Caco-2 (cell line): Measurements from ENCODE around the gene INO80E. TPM values are rescaled to one million over a fixed set of nuclear protein-coding genes. Genes with fewer than 3 reads are reported as not detected.

Experiments used
- BruUV-seq: library from RNA; stranded (reverse); fragments of 400-500 nt; replicated peaks from 2 replicates; lab custom pipeline; 2021; lab: Mats Ljungman, UMichigan
- CTCF ChIA-PET: fragments of 300-600 bp; sonication (Branson Sonifier 250); formaldehyde crosslinking; loops from one replicate; lab custom pipeline; 2022; ENCODE audit warnings: antibody characterized with exemption; lab: Charles Lee
- POLR2A ChIA-PET: fragments of 300-600 bp; sonication (Branson Sonifier 250); formaldehyde crosslinking; loops from one replicate; lab custom pipeline; 2022; ENCODE audit warnings: antibody characterized with exemption; lab: Charles Lee
- DNase-seq, 2 experiments: peaks; one replicate each; pipeline versions ENCODE4 v3.0.0 to v3.0.0-alpha.2; 2020 to 2022
- H3K27me3 ChIP-seq: replicated peaks from 2 replicates; pipeline ENCODE4 v1.6.0; 2011; ENCODE audit warnings: low read length; ENCODE audit not compliant: control insufficient read depth, insufficient read depth
- H3K36me3 ChIP-seq: 2 replicates; pipeline ENCODE4 v1.5.1; 2011; ENCODE audit warnings: low read length; ENCODE audit not compliant: control insufficient read depth, insufficient read depth
- H3K4me1 ChIP-seq: fragments of 250-450 bp; sonication (Bioruptor Pico); 2 replicates; pipeline ENCODE4 v1.5.1; 2020; ENCODE audit warnings: mild to moderate bottlenecking
- H3K4me3 ChIP-seq: 2 replicates; pipeline ENCODE4 v1.5.1; 2011; ENCODE audit warnings: low read depth, mild to moderate bottlenecking, control low read depth, low read length
- H3K9me3 ChIP-seq: fragments of 250-450 bp; sonication (Bioruptor Pico); 2 replicates; pipeline ENCODE4 v1.5.1; 2020; ENCODE audit warnings: mild to moderate bottlenecking, moderate library complexity
- H3K27ac Mint-ChIP-seq: one replicate; pipeline ENCODE4 v1.8.0; 2022; ENCODE audit warnings: mixed read lengths; ENCODE audit not compliant: unreplicated experiment
- H3K27me3 Mint-ChIP-seq: one replicate; pipeline ENCODE4 v1.8.0; 2022; ENCODE audit warnings: mixed read lengths; ENCODE audit not compliant: insufficient read depth, unreplicated experiment
- H3K36me3 Mint-ChIP-seq: one replicate; pipeline ENCODE4 v1.8.0; 2022; ENCODE audit warnings: mild to moderate bottlenecking, mixed read lengths; ENCODE audit not compliant: insufficient read depth, unreplicated experiment
- H3K4me1 Mint-ChIP-seq: one replicate; pipeline ENCODE4 v1.8.0; 2022; ENCODE audit warnings: low read depth, mixed read lengths; ENCODE audit not compliant: unreplicated experiment
- H3K4me3 Mint-ChIP-seq: one replicate; pipeline ENCODE4 v1.8.0; 2022; ENCODE audit warnings: mild to moderate bottlenecking, moderate library complexity, mixed read lengths; ENCODE audit not compliant: unreplicated experiment
- H3K9me3 Mint-ChIP-seq: one replicate; pipeline ENCODE4 v1.8.0; 2022; ENCODE audit warnings: mixed read lengths; ENCODE audit not compliant: unreplicated experiment
- intact Hi-C: fragments of 100-400 bp; cut with micrococcal nuclease; formaldehyde crosslinking; loops from one replicate; pipeline ENCODE4 v1.10.0; 2022; ENCODE audit not compliant: unreplicated experiment
- total RNA-seq: library from RNA; stranded (reverse); gene quantifications from 2 replicates; pipeline ENCODE4 v1.2.3, GENCODE V29; 2022
- TF ChIP-seq, protein P1 (sequence below), 2 experiments: fragments of 200-600 bp in 1 of 2; IDR thresholded peaks; 1 replicate in 1 of 2; 2 replicates in 1 of 2; pipeline versions ENCODE4 v1.5.1 to v1.8.0; 2011 to 2022; ENCODE audit warnings: antibody characterized with exemption in 1 of 2, control low read depth in 1 of 2, inconsistent platforms in 1 of 2, low read depth in 1 of 2, low read length in 1 of 2, mild to moderate bottlenecking in 1 of 2, moderate library complexity in 1 of 2; ENCODE audit not compliant: insufficient read depth in 1 of 2, severe bottlenecking in 1 of 2, unreplicated experiment in 1 of 2

Gene INO80E
- total RNA-seq, 1 experiment from 2014 or later, result 58.8 TPM

DNA sequence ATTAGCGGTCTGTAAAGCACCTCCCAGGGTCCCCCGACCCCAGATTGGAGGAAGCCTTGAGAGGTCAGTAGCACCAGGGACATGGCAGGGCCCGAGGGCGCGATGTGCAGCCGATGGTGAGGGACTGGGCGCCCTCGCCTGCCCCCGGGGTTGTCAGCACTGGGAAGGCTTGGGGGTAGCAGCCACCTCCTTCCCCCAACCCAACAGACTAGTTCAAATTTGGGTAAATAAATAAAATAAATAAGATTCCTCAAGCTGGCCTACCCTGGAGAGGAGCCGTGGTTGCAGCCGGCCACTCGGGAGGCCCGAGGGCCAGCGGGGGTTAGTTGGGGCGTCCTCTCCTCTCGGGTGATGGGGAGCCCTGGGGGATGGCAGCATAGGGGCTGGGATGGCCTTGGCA is 28.4 kb downstream of the INO80E start:
- Mint-ChIP-seq H3K27me3 (peaks cover 11% of the 10 kb centered on the region), H3K36me3 (peaks cover 7% of the 10 kb centered on the region), H3K4me1 (peaks cover 7% of the 10 kb centered on the region), H3K9me3 (no peaks in the 10 kb centered on the region), H3K27ac (no peak overlapping the region), H3K4me3 (no peak overlapping the region)
- Histone ChIP-seq H3K4me1 (no peaks in the 10 kb centered on the region), H3K27me3 (no peaks in the 10 kb centered on the region), H3K9me3 (no peaks in the 10 kb centered on the region), H3K36me3 (no peaks in the 10 kb centered on the region), H3K4me3 (no peak overlapping the region)
- no peak for DNase-seq
- ChIA-PET CTCF (no interaction called here), POLR2A (no interaction called here)
- TF ChIP-seq, protein P1, sequence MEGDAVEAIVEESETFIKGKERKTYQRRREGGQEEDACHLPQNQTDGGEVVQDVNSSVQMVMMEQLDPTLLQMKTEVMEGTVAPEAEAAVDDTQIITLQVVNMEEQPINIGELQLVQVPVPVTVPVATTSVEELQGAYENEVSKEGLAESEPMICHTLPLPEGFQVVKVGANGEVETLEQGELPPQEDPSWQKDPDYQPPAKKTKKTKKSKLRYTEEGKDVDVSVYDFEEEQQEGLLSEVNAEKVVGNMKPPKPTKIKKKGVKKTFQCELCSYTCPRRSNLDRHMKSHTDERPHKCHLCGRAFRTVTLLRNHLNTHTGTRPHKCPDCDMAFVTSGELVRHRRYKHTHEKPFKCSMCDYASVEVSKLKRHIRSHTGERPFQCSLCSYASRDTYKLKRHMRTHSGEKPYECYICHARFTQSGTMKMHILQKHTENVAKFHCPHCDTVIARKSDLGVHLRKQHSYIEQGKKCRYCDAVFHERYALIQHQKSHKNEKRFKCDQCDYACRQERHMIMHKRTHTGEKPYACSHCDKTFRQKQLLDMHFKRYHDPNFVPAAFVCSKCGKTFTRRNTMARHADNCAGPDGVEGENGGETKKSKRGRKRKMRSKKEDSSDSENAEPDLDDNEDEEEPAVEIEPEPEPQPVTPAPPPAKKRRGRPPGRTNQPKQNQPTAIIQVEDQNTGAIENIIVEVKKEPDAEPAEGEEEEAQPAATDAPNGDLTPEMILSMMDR (IDR thresholded peaks at IDR 0.05; ENCODE audit: insufficient read depth in 1 of 2, low read depth in 1 of 2, low read length in 1 of 2, severe bottlenecking in 1 of 2, unreplicated experiment in 1 of 2), result no peak
- BruUV-seq, result no TSS peak
- intact Hi-C loops, result loop anchor here (10.0 kb wide), 1 partner anchor 130 kb away; the partner anchor contains the start of gene SEZ6L2

DNA sequence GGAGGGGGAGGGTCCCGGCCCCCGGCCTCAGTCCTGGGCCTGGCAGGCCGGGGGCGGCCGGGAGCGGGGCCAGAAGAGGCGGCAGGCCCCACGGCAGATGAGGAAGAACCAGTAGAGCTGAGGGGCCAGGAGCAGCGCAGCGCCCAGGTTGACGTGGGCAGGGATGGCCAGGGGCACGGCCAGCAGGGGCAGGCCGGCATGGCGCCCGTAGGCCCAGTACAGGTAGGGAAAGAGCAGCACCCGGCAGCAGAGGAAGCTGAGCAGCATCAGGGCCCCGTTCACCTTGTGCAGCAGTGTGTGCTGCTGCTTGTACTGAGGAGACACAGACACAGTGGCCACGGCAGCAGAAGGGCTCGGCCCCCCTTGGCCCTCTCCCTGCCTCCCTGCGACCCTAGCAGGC is 29.1 kb downstream of the INO80E start:
- H3K27ac Mint-ChIP-seq, result no peak overlapping the region
- intact Hi-C loops, result loop anchor here (10.0 kb wide), 1 partner anchor 130 kb away; the partner anchor contains the start of gene SEZ6L2
- Histone ChIP-seq H3K27me3 (no peaks in the 10 kb centered on the region), H3K36me3 (no peaks in the 10 kb centered on the region), H3K9me3 (no peaks in the 10 kb centered on the region), H3K4me3 (no peak overlapping the region), H3K4me1 (no peaks in the 10 kb centered on the region)
- H3K4me1 Mint-ChIP-seq, result peaks cover 7% of the 10 kb centered on the region
- peaks cover 7% of the 10 kb centered on the region for H3K36me3 Mint-ChIP-seq
- H3K9me3 Mint-ChIP-seq, result no peaks in the 10 kb centered on the region
- BruUV-seq, result no TSS peak
- CTCF ChIA-PET, result no interaction called here
- TF ChIP-seq, protein P1 (IDR thresholded peaks at IDR 0.05; ENCODE audit: insufficient read depth in 1 of 2, low read depth in 1 of 2, low read length in 1 of 2, severe bottlenecking in 1 of 2, unreplicated experiment in 1 of 2), result no peak
- peaks cover 11% of the 10 kb centered on the region for H3K27me3 Mint-ChIP-seq
- POLR2A ChIA-PET, result no interaction called here
- no peak for DNase-seq
- H3K4me3 Mint-ChIP-seq, result no peak overlapping the region

DNA sequence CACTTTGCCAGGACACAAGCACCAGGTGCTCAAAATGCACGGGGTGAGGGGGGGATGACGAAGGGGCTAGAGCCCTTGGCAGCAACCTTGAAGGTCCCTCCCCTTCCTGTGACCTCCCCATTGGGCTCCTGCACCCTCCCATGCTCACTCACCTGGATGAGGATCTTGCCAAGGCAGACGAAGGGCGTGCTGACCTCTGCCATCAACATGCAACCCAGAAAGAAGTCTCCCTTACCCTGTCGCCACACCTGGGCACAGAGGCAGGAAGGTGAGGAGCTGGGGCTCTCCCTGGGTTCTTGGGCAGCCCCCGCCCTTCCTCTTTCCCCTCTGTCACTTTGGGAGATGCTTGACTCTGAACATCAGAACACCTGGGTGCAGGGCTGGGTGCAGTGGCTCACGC is 29.5 kb downstream of the INO80E start:
- no peak for DNase-seq
- Mint-ChIP-seq H3K9me3 (no peaks in the 10 kb centered on the region), H3K27me3 (peaks cover 11% of the 10 kb centered on the region), H3K4me1 (peaks cover 7% of the 10 kb centered on the region), H3K27ac (no peak overlapping the region), H3K4me3 (no peak overlapping the region), H3K36me3 (peaks cover 7% of the 10 kb centered on the region)
- ChIA-PET POLR2A (no interaction called here), CTCF (no interaction called here)
- H3K27me3 ChIP-seq, result no peaks in the 10 kb centered on the region
- intact Hi-C loops, result loop anchor here (10.0 kb wide), 1 partner anchor 131 kb away; the partner anchor contains the start of gene SEZ6L2
- TF ChIP-seq, protein P1 (IDR thresholded peaks at IDR 0.05; ENCODE audit: insufficient read depth in 1 of 2, low read depth in 1 of 2, low read length in 1 of 2, severe bottlenecking in 1 of 2, unreplicated experiment in 1 of 2), result no peak
- no TSS peak for BruUV-seq
- no peaks in the 10 kb centered on the region for H3K4me1 ChIP-seq
- H3K36me3 ChIP-seq, result no peaks in the 10 kb centered on the region
- no peaks in the 10 kb centered on the region for H3K9me3 ChIP-seq
- H3K4me3 ChIP-seq, result no peak overlapping the region
